ENCODE data around the gene COMMD1.
A peak's percentile ranks its signal among the peaks of the same experiment; 100 is the strongest.
"Not testable (repeated sequence)": the region's sequence is repeated elsewhere in the genome, so short reads cannot be mapped to it uniquely, and the experiment has no call there.

The COMMD1 gene

DNA sequence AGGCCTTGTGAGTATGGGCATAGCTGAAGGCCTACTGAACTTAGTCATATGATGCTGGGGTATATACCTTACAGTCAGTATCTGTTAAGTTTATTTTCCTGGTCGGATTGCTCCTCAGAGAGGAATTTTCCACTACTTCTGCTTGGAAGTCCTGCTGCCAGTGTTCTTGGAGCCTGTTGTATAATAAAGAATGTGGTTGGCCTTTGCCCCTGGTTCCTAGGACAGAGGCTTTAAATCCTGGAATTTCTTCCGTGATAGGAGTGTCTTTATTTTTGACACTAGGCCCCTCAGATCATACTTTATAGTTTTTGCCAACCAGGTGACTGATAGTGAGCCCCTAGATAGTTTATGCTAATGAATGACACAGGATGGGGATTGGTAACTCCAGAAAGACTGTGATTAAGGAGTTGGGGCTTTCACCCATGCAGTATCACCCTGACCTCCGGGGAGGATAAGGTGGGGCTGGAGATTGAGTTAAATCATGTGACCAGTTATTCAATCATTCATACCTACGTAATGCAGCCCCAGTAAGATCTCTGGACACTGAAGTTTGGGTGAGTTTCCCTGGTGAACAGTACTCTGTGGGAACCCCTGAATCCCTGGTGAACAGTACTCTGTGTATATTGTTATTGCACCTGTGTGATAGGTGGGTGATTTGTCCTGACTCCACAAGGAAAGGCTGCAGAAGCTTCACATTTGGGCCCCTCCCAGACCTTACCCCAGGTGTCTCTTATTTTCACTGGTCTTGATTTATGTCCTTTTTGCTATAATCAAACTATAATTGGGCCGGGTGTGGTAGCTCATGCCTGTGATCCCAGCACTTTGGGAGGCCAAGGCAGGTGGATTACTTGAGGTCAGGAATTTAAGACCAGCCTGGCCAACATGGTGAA lies 56.9 kb downstream of the COMMD1 start:
- DNase-seq, result no peak

DNA sequence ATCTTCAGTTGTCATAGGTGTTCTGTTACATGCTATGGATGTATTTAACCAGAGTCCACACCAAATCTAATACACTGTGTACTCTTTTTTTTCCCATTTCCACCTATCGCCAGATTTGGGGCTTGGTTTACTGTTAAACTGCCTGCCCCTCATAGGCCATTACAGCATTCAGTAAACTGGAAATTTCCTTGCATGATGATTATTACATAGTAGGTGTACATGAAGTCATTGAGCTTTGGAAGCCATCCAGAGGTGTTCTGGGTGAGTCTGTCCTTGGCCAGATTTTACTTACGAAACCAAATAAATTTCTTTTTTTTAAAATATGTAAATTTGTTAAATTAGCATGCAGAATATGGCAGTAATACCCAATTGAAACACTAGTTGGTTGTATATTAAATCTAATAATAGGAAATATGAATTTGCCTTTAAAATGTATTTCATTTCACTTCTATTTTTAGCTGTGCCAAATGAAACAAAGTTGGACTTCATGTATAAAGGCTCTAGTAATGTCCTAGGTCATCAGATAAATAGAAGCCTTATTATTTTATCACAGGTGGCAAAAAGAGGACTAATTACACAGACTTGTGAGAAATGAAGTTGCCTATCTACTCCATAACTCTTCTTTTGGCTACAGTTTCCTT lies 60.7 kb downstream of the COMMD1 start:
- no peak for DNase-seq

DNA sequence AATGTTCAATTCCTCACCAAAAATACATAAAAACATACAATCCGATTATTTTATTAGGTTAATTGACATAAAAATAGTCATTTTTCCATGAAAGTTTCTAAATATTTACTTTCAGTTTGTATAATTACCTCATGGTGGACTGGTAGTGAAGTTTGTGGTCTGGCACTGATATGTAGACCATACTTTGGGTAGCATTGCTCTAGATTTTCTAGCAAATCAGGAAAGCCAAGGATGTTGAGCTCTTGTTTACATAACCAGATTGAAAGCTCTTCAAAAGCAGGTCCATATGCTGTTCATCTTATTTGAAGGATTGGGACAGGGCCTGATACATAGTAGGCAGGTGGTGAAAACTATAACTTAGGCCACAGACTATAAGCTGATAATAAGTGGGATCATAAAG lies 61.8 kb downstream of the COMMD1 start:
- DNase-seq, result no peak

DNA sequence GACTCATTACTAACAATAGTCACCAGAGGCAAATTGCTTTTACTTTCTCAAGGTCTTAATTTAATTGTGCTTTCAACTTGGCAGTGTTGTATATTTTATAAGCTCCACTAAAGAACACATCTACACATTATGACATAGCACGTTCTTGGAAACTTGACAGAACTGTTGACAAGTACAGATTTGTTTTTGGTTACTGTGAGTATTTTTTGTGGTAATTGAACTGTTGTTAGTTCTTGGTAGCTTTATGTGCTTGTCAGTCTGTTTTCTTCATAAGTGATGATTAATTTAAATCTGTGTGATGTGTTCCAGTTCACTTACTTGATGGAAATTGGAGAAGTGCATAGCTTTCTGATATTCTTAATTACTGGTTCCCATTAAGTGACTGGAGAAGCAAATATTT lies 63.9 kb downstream of the COMMD1 start:
- no peak for DNase-seq

DNA sequence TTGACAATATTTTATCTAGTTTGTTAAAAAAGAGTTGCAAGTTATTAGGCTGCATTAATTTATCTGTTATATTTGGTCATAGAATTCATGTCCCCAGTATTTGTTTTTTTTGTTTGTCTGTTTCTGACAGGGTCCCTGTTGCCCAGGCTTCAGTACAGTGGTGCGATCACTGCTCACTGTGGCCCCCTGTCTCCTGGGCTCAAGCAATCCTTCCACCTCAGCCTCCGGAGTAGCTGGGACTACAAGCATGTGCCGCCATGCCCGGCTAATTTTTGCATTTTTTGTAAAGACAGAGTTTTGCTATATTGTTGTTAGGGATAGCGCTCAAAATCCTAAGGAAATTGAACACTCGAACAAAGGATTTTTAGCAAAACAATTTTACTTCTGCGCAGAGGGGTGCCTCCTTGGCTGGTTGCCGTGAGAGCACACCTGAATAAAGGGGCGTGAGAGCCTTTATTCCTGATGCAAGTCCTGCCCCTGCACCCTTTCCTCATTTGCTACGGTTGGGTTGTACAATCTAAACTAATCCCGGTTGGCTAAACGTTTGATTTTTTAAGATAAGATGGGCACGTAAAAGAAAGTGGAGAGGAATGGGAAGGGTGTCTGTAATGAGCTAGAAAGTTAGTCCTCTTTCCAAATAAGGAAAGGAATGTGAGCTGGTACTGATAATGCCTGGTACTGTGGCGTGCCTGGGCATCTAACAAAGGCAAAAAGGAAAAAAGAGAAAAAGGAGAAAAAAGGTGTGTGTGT lies 65.5 kb downstream of the COMMD1 start:
- DNase-seq, result no peak

DNA sequence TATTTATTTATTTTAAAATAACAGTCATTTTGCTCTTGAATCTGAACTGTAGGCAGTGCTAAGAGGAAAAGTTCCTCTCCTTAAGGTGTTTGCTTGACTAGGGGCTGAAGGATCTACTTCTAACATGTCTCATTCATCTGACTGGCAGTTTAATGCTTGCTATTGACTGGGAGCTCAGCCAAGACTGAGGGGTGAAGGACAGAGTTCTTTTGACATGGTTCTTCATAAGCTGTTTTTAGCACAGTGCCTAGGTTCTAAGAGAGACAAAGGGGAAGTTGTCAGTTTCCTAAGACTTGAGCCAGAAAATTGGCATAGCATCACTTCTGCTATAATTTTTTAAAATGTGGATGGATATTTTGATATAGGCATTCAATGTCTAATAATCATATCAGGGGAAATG lies 73.0 kb downstream of the COMMD1 start:
- DNase-seq, result peak in 9 of 56 donors; percentile 1 to 19 (median 6)

DNA sequence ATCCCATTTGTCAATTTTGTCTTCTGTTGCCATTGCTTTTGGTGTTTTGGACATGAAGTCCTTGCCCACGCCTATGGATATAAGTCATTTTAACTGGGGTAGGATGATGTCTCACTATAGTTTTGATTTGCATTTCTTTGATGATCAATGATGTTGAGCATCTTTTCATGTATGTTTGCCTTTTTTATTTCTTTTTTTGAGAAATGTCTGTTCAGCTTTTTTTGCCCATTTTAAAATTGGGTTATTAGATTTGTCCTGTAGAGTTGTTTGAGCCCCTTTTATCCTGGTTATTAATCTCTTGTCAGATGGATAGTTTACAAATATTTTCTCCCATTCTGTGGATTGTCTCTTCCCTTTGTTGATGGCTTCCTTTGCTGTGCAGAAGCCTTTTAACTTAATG lies 75.3 kb downstream of the COMMD1 start:
- DNase-seq, result no peak

DNA sequence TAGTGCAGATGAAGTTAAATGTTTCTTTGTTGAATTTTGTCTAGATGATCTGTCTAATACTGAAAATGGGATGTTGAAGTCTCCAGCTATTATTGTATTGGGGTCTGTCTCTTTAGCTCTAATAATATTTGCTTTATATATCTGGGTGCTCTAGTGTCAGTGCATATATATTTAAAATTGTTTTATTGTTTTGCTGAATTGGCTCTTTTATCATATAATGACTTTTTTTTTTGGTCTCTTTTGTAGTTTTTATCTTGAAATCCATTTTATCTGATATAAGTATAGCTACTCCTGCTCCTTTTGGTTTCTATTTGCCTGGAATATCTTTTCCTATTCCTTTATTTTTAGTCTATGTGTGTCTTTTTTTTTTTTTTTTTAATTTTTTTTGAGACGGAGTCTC lies 79.2 kb downstream of the COMMD1 start:
- no peak for DNase-seq

DNA sequence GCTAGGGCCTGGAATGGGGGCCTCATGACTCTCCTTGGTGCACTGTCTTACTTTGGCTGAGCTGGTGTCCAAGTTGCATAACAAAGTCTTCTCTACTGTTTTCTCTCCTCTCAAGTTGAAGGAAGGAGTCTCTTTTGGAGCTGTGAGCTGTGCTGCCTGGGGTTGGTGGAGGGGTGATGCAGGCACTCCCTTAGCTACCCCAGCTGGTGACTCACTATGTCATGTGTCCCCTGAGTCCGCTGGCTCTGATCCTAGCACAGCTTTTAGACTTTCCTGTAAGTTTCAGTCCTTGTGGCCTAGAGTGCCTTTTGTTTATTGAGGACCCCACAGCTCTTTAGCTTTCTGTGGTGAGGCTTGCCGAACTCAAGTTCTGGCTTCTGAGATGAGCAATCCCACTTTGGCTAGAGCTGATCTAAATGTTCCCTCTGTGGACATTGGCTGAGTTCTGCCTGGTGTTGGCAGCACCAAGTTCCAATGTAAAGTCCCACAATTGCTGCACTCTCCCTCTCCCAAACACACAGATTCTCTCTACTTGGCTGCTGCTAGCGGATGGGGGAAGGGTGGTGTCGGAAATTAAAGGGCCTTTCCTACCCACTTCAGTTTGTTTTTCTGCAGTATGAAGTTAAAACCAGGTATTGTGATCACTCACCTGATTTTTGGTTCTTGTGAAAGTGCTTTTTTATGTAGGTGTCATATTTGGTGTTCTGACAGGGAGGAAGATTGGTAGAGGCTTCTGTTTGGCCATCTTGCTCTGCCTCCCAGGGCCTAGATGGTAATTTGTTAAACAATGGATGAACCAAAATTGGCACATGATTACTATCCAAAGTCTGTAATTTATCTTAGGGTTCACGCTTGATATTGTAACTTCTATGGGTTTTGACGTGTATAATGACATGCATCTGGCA lies 83.2 kb downstream of the COMMD1 start:
- peak in 2 of 56 donors; percentile 3 to 9 for DNase-seq

DNA sequence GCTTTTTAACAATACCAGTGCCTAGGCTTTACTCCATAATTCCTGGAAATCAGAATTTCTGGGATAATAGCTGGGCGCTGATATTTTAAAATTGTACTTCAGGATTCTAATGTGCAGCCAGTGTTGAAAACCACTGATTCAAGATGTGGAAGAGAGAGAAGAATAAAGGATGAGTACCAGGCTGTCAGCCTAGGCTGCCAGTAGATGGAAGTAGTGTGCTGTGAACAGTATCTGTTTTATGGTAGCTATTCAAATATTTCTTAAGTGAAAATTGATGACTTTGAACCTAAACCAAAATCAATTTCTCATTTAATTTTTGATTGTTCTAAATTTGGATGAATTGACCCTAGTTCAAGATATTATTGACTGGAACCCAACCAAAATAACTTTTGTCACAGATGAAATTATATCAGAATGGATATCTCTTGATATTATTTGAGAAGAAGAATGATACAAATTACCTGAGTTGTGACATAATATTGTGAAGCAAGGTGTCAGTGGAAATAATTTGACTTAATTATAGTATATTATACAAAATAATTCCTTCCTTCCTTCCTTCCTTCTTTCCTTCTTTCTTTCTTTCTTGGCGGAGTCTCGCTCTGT lies 88.0 kb downstream of the COMMD1 start:
- DNase-seq, result peak in 11 of 56 donors; percentile 1 to 46 (median 7)

DNA sequence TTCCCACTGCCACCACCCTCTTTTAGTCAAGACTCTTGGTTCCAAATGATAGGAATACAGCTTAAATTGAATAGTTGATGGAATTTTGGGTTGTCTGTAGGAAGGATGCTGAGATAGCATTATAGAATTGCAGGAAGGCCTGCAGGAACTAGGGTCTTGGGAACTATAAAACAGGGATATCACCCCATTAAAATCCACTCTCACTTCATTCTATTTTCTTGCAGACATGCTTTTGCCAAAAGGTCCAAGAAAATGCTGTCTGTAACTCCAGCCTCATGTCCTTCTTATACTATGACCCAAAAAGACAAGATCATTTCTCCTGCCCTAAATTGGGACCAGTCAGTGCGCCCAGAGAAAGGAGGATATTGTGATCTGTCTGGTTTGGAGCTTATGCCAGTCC lies 89.1 kb downstream of the COMMD1 start:
- DNase-seq, result no peak

DNA sequence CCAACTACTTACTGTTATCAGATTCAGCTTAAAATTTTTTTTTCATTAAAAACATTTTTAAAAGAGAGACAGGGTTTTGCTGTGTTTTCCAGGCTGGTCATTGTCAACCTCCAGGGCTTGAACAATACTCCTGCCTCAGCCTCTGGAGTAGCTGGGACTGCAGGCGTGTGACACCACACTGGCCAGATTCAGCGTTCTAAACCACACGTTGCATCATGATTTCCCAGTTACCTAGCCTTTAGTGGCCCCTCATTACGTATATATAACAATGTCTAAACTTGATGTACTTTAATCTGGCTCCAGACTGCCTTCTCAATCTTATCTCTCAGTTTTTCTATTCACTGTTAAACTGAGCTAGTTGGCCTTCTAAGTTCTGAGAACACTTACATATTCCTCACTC lies 89.6 kb downstream of the COMMD1 start:
- DNase-seq, result no peak

DNA sequence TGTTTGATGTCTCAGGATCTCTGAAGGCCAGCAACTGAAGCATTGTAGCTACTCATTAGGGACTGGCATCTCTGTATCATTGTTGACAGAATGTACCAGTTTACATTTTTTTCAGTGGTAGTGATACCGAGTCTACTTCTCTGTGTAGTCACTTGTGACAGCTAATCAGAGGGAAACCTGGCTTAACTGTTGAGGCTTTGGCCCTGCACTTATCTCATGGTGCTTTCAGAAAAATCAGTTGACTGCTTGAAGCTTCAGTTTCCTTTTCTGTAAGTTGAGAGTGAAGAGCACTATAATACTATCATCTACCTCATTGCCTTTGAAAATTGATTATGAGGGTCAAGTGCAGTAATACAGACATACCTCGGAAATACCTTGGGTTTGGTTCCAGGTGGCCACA lies 90.0 kb downstream of the COMMD1 start:
- DNase-seq, result no peak

DNA sequence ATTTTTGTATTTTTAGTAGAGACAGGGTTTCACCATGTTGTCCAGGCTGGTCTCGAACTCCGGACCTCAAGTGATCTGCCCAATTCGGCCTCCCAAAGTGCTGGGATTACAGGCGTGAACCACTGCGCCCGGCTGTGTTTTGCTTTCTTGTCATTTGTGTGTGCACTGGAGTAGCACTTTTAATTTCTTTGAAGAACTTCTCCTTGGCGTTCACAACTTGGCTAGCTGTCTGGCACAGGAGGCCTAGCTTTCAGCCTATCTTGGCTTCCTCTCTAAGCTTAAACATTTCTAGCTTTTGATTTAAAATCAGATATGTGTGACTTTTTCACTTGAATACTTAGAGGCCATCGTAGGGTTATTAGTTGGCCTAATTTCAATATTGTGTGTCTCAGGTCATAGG lies 93.0 kb downstream of the COMMD1 start:
- no peak for DNase-seq

DNA sequence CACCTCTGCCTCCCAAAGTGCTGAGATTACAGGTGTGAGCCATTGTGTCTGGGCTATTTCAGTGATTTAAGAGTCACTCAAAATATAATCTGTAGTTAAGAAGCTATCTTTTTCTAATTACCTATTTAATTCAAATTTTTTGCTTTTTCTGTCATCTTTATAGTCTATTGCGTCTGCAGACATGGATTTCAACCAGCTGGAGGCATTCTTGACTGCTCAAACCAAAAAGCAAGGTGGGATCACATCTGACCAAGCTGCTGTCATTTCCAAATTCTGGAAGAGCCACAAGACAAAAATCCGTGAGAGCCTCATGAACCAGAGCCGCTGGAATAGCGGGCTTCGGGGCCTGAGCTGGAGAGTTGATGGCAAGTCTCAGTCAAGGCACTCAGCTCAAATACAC lies 95.1 kb downstream of the COMMD1 start:
- no peak for DNase-seq

DNA sequence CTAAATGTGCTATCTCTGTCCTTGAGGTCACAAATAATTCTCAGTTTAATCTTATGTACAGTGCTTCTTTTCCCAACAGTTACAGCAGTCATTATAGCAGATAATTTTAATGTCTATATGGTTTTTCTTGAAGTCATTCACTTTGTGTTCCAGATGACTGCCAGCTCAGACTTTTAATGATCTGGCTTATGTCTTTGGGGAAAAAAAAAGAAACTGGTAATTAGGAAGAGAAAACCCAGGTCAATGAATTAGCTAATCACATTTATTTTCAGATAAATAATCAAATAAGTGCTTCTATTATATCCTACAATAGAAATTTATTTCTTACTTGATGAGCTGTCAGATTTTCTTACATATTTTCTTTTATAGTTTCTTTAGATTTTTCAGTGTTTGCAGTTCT lies 96.0 kb downstream of the COMMD1 start:
- no peak for DNase-seq

DNA sequence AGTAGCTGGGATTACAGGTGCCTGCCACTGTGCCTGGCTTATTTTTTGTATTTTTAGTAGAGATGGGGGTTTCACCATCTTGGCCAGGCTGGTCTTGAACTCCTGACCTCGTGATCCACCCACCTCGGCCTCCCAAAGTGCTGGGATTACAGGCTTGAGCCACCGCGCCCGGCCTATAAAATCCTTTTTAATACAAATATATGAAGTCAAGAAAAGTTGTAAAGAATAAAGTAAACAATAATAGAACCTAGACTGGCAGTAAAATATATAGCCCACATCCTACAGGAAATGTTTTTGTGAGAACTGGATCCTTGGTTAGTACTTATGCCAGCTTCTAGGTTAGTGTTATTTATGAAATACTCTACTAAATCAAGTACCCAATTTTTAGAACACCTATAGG lies 99.0 kb downstream of the COMMD1 start:
- DNase-seq, result not testable (repeated sequence)

DNA sequence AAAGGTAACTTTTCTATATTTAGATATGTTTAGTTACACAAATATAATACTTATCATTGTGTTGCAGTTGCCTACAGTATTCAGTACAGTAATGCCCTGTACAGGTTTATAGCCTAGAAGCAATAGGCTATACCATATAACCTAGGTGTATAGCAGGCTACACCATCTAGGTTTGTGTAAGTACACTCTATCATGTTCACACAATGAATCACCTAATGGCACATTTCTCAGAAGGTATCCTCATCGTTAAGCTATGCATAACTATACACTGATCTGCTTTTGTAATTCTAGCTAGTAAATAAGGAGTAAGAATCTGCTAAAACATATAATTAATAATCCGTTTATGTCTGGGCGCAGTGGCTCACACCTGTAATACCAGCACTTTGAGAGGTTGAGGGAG lies 102.1 kb downstream of the COMMD1 start:
- no peak for DNase-seq

DNA sequence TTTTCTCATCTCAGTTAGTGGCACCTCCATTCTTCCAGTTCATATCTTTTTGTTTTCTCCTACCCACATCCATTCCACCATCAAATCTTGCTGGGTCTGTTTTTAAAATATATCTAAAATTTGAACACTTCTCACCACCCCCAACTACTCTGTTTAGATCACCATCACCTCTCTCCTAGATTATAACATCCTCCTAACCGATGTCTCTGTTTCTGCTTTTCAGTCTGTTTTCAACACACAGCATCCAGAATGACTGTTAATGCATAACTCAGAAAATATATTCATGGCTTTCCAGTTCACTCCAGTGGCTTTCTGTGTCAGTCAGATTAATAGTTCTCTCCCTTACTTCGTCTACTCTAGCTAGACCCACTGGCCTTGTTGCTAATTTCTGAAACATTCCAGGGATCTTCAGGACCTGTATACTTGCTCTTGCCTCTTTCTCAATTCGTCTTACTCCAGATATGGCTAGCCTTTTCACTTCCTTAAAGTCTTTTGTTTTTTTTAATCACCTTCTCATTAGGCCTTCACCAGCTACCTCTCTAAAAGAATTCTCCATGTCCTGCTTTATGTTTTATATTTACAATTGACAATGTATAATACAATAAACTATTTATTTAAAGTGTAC lies 105.3 kb downstream of the COMMD1 start:
- DNase-seq, result no peak

DNA sequence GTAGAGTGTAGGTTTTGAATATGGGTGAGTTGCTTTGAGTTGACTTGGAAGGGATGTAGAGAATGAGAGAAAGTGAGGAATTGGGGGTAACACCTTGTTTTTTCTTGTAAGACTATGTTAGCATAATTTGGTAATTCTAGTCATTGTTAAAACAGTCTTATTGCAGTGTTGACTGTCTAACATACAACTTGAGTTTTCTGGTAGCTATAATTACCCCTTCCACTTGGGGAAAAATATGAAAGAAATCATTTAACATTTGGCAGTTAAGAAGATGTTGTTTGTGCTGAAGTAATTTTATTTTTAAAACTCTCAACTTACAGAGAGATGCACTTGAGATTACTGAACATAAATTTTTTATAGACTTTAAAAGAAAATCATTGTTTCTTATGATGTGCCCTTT lies 108.2 kb downstream of the COMMD1 start:
- DNase-seq, result no peak

Measured in nucleus accumbens (tissue), 56 donors.